HL-60 (cell line): Measurements from ENCODE around the gene CRABP2.

ENCODE experiments used
- DNase-seq, 2 experiments: peaks; one replicate each; pipeline ENCODE4 v3.0.0-alpha.2; 2010 to 2020; ENCODE audit warnings: low read depth in 1 of 2, low spot score in 1 of 2
- H3K27ac ChIP-seq: fragments of 250-450 bp; sonication (Bioruptor Pico); replicated peaks from 2 replicates; pipeline ENCODE4 v1.5.1; 2020; ENCODE audit warnings: mild to moderate bottlenecking, moderate library complexity
- H3K27me3 ChIP-seq: fragments of 250-450 bp; sonication (Bioruptor Pico); 2 replicates; pipeline ENCODE4 v1.5.1; 2021; ENCODE audit warnings: mild to moderate bottlenecking, moderate library complexity; ENCODE audit not compliant: insufficient read depth, poor library complexity, severe bottlenecking
- H3K4me3 ChIP-seq: replicated peaks from 2 replicates; pipeline ENCODE4 v1.5.1; 2011; ENCODE audit warnings: mild to moderate bottlenecking, control low read depth, low read length; ENCODE audit not compliant: insufficient read depth
- GABPA ChIP-seq: IDR thresholded peaks from 2 replicates; pipeline ENCODE4 v1.6.1; 2012; ENCODE audit warnings: low read depth
- POLR2AphosphoS5 ChIP-seq: IDR thresholded peaks from 2 replicates; pipeline ENCODE4 v1.6.1; 2012; ENCODE audit warnings: low read depth
- SPI1 ChIP-seq: IDR thresholded peaks from 2 replicates; pipeline ENCODE4 v1.6.1; 2012; ENCODE audit warnings: low read depth, mild to moderate bottlenecking, borderline replicate concordance
- TF ChIP-seq, protein P1 (sequence below): IDR thresholded peaks from one replicate; pipeline ENCODE4 v1.5.1; 2011; ENCODE audit warnings: low read length, control low read depth, inconsistent platforms; ENCODE audit not compliant: insufficient read depth
- TF ChIP-seq, protein P2 (sequence below): IDR thresholded peaks from 2 replicates; pipeline ENCODE4 v1.6.1; 2012; ENCODE audit warnings: low read depth; ENCODE audit not compliant: insufficient replicate concordance

CRABP2 gene

DNA sequence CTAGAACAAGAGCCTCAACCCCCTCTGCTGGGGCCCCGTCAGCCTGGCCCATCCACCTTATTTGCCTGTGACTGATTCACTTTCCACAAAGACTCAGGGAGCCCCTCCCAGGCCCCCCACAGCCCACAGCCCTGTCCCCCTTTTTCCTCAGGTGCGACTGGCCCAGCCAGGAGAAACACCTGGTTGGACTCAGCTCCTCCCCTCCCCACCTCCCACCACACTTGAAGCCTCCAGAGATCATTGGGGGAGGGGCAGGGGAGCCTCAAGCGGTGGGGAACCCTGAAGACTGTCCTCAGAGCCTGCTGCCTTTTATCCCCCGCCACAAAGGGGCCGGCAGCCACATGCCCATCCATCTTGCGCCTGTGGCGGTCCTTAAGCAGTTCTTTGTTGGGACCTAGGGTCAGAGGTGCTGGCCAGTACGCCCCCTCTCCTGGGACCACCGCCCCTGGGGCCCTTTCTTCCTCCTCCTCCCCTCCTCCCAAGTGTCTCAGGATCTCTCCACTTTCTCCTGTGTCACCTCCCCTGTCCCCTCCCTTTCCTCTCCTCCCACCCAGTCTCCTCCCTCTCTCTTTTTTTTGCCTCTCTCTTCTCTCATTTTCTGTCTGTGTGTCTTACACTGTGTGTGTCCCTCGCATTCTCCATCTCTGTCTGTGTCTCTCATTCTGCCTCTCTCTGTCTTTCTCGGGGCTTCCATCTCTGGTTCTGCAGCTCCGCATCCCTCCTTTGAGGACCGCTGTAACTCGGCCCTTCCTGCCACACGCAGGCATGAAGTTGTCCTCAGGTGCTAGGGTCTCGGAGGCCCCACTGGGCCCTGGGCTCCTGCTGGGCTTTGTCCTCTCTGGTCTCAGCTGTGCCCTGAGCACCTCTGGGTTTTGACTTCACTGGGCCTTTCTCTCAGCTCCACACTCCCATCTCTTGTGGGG, 12.2 kb downstream of the CRABP2 start:
- DNase-seq, result peak in 1 of 2 experiments; percentile 17
- Histone ChIP-seq H3K4me3 (no peak overlapping the region), H3K27ac (no peak overlapping the region), H3K27me3 (peaks cover 44% of the 10 kb centered on the region)
- TF ChIP-seq POLR2AphosphoS5 (no peak), SPI1 (no peak), GABPA (no peak)
- TF ChIP-seq, protein P1, sequence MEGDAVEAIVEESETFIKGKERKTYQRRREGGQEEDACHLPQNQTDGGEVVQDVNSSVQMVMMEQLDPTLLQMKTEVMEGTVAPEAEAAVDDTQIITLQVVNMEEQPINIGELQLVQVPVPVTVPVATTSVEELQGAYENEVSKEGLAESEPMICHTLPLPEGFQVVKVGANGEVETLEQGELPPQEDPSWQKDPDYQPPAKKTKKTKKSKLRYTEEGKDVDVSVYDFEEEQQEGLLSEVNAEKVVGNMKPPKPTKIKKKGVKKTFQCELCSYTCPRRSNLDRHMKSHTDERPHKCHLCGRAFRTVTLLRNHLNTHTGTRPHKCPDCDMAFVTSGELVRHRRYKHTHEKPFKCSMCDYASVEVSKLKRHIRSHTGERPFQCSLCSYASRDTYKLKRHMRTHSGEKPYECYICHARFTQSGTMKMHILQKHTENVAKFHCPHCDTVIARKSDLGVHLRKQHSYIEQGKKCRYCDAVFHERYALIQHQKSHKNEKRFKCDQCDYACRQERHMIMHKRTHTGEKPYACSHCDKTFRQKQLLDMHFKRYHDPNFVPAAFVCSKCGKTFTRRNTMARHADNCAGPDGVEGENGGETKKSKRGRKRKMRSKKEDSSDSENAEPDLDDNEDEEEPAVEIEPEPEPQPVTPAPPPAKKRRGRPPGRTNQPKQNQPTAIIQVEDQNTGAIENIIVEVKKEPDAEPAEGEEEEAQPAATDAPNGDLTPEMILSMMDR, result no peak
- TF ChIP-seq, protein P2, sequence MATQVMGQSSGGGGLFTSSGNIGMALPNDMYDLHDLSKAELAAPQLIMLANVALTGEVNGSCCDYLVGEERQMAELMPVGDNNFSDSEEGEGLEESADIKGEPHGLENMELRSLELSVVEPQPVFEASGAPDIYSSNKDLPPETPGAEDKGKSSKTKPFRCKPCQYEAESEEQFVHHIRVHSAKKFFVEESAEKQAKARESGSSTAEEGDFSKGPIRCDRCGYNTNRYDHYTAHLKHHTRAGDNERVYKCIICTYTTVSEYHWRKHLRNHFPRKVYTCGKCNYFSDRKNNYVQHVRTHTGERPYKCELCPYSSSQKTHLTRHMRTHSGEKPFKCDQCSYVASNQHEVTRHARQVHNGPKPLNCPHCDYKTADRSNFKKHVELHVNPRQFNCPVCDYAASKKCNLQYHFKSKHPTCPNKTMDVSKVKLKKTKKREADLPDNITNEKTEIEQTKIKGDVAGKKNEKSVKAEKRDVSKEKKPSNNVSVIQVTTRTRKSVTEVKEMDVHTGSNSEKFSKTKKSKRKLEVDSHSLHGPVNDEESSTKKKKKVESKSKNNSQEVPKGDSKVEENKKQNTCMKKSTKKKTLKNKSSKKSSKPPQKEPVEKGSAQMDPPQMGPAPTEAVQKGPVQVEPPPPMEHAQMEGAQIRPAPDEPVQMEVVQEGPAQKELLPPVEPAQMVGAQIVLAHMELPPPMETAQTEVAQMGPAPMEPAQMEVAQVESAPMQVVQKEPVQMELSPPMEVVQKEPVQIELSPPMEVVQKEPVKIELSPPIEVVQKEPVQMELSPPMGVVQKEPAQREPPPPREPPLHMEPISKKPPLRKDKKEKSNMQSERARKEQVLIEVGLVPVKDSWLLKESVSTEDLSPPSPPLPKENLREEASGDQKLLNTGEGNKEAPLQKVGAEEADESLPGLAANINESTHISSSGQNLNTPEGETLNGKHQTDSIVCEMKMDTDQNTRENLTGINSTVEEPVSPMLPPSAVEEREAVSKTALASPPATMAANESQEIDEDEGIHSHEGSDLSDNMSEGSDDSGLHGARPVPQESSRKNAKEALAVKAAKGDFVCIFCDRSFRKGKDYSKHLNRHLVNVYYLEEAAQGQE, result no peak

DNA sequence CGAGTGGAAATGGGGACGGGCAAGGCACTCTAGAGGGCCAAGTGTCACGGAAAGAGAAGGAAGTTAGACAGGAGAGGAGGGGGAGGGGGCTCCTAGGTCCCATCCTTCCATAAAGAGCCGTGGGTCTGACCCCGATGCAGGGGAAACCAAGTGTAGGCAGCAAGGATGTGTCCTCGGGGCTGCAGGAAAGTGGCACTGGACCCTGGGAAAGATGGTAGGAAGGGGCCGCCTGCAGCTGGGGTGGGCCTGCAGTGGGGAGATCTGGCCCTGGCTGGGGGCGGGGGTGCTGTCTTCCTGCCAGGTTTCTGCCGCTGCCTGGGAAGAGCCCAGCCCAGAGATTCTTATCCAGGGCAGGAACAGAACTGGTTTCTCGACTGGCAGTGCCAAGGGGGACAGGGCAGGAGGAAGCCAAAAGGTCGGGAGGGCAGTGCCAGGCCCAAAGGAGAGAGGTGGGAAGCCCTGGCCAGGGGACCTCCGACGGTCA, 12.9 kb downstream of the CRABP2 start:
- no peak overlapping the region for H3K27ac ChIP-seq
- peaks cover 47% of the 10 kb centered on the region for H3K27me3 ChIP-seq
- no peak for TF ChIP-seq GABPA
- TF ChIP-seq, protein P1, result no peak
- no peak for TF ChIP-seq POLR2AphosphoS5
- TF ChIP-seq, protein P2, result no peak
- no peak for TF ChIP-seq SPI1
- DNase-seq, result no peak
- H3K4me3 ChIP-seq, result no peak overlapping the region

DNA sequence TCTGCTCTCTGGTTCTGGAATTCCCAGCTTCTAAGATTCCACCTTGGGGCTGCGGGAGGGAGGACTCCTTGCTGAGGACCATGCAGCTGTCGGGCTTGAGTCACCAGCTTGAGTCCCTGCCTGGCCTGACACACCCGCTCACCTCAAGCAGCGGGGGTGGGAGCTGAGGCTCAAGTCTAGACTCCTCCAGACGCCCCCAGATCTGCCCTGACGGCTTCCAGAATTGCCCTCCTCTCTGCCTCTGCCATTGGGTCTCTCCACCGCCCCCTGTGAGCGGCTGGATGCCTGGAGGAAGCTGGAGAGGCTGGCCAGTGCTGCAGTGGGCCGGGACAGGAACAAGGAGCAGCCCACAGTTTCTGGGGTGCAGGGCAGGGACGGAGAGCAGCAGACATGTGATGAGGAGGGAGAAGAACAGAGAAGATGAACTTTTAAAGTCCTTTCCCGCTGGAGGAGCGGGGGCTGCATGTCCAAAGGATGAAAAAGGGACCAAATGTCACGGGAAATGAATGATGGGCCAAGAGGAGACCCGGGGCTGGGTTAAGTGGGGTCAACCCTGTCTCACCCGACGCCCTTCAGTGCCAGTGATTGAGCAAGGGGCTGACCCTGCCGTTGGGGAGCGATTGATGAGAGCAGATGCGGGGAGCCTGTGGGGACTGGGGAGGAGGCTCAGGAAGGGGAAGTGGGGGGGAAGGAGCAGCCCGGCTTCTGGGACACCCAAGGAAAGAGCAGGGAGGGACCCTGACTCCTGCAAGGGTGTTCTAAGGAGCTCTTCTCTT, 13.5 kb downstream of the CRABP2 start:
- no peak overlapping the region for H3K4me3 ChIP-seq
- H3K27me3 ChIP-seq, result peaks cover 49% of the 10 kb centered on the region
- DNase-seq, result peak in 1 of 2 experiments; percentile 5
- no peak for TF ChIP-seq POLR2AphosphoS5
- TF ChIP-seq SPI1, result peak; percentile 65
- no peak for TF ChIP-seq GABPA
- no peak overlapping the region for H3K27ac ChIP-seq

DNA sequence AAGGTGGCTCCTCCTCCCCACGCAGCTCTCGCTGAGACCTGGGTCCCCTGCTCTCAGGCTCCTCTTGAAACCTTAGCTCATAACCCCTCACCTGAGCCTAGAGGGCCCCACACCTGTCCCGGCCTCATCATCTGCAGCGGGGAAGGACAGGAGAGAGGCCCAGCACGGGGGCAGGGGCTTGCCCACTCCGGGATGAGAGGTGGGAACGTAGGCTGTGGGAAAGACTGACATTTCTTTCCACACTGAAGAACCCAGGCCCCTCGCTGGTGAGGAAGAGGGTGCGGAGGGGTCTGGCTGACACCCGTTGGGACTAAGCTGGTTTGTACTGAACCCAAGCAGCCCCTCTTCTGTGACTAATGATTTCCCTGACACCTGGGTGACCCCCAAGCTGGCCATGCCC, 14.2 kb downstream of the CRABP2 start:
- DNase-seq, result no peak
- no peak overlapping the region for H3K4me3 ChIP-seq
- no peak overlapping the region for H3K27ac ChIP-seq
- peaks cover 51% of the 10 kb centered on the region for H3K27me3 ChIP-seq
- TF ChIP-seq GABPA, result no peak
- no peak for TF ChIP-seq SPI1
- no peak for TF ChIP-seq POLR2AphosphoS5
- TF ChIP-seq, protein P2, result no peak
- TF ChIP-seq, protein P1, result no peak
